GM10266 (cell line): ENCODE data around the gene ATL2.
A peak's percentile ranks its signal among the peaks of the same experiment; 100 is the strongest.
"Not testable (repeated sequence)": the region's sequence is repeated elsewhere in the genome, so short reads cannot be mapped to it uniquely, and the experiment has no call there.

ENCODE experiments used
- DNase-seq: peaks from one replicate; pipeline ENCODE4 v3.0.0; 2012; ENCODE audit errors: extremely low spot score
- CTCF ChIP-seq: IDR thresholded peaks from 2 replicates; pipeline ENCODE4 v1.5.1; 2012; ENCODE audit warnings: mild to moderate bottlenecking, low read depth; ENCODE audit not compliant: control insufficient read depth, insufficient read depth; ENCODE audit errors: missing control alignments

Gene ATL2

GRCh38 chr2:38416296-38417036 lies 39.4 kb upstream of the ATL2 start:
- TF ChIP-seq CTCF: no peak
- no peak for DNase-seq

GRCh38 chr2:38415728-38416291 lies 38.7 kb upstream of the ATL2 start:
- no peak for DNase-seq
- TF ChIP-seq CTCF: no peak

GRCh38 chr2:38415023-38415422 lies 38.0 kb upstream of the ATL2 start:
- DNase-seq: no peak
- TF ChIP-seq CTCF: no peak

- DNase-seq: not testable (repeated sequence)
Observed at GRCh38 chr2:38412235-38412871, 35.3 kb upstream of the ATL2 start.

- no peak for TF ChIP-seq CTCF
- DNase-seq: peak; percentile 51
Observed at GRCh38 chr2:38409156-38410102, 32.4 kb upstream of the ATL2 start.

- no peak for TF ChIP-seq CTCF
- no peak for DNase-seq
Observed at GRCh38 chr2:38407111-38407682, 30.1 kb upstream of the ATL2 start.

GRCh38 chr2:38406597-38407110 lies 29.6 kb upstream of the ATL2 start:
- no peak for TF ChIP-seq CTCF
- no peak for DNase-seq
